ENCODE data around the gene MMS22L.
"Not testable (repeated sequence)": the region's sequence is repeated elsewhere in the genome, so short reads cannot be mapped to it uniquely, and the experiment has no call there.

MMS22L gene

DNA sequence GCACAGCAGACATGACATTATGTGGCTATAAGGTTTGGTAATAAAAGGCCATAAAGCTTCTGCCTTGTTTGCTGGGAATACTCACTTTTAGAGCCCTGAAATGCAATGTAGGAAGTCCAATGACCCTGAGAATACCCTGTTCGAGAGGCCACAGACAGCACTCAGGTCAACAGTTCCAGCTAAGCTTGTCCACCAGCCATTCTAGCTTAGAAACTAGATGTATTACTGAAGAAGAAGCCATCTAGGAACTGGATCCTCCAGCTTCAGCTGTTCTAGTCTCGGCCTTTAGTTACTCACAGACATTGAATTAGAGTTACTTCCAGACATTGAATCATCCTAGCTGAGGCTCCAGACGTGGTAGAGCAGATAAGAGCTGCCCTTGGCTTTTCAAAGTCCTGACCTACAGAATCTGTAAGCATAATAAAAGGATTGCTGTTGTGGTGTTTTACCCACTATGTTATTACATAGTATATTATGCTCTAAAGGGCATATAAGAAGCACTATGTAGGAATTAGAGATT is 84.9 kb downstream of the MMS22L start:
- Histone ChIP-seq H3K36me3 (ENCODE audit: insufficient read depth, low read length) (no peaks in the 10 kb centered on the region; the same call in 1 of the 2 replicates), H3K9ac (ENCODE audit: low read depth, low read length) (no peak overlapping the region), H3K9me3 (ENCODE audit: control insufficient read depth, insufficient read depth, low read length) (no peaks in the 10 kb centered on the region), H3K4me1 (ENCODE audit: insufficient read depth, low read length) (no peaks in the 10 kb centered on the region)

DNA sequence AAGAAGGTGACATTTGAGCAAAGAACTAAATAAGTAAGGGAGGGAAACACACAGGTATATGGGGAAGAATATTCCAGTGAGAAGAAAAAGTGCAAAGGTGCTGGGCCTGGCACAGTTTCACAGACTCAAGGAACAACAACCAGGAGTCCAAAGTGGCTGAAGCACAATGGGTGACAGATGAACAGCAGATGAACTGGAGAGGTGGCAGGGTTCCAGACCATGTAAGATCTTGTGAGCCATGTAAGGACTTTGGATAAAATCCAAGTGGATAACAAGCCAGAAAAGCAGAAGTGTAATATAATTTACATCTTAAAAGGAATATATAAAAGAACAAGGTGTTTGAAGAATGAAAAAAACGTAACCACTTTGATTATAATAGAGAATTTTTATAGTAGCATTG is 87.9 kb downstream of the MMS22L start:
- H3K9me3 ChIP-seq (ENCODE audit: control insufficient read depth, insufficient read depth, low read length): no peaks in the 10 kb centered on the region
- H3K9ac ChIP-seq (ENCODE audit: low read depth, low read length): no peak overlapping the region
- no peaks in the 10 kb centered on the region for H3K4me1 ChIP-seq (ENCODE audit: insufficient read depth, low read length)
- H3K36me3 ChIP-seq (ENCODE audit: insufficient read depth, low read length): no peaks in the 10 kb centered on the region; the same call in 1 of the 2 replicates

- Histone ChIP-seq H3K4me1 (ENCODE audit: insufficient read depth, low read length) (no peaks in the 10 kb centered on the region), H3K9ac (ENCODE audit: low read depth, low read length) (no peak overlapping the region), H3K9me3 (ENCODE audit: control insufficient read depth, insufficient read depth, low read length) (no peaks in the 10 kb centered on the region), H3K36me3 (ENCODE audit: insufficient read depth, low read length) (no peaks in the 10 kb centered on the region)
Measured at GRCh38 chr6:97189767-97190166, 93.2 kb downstream of the MMS22L start.

GRCh38 chr6:97187951-97188350 is 95.1 kb downstream of the MMS22L start:
- H3K9ac ChIP-seq (ENCODE audit: low read depth, low read length): no peak overlapping the region
- H3K4me1 ChIP-seq (ENCODE audit: insufficient read depth, low read length): no peaks in the 10 kb centered on the region
- no peaks in the 10 kb centered on the region for H3K36me3 ChIP-seq (ENCODE audit: insufficient read depth, low read length)
- H3K9me3 ChIP-seq (ENCODE audit: control insufficient read depth, insufficient read depth, low read length): no peaks in the 10 kb centered on the region

GRCh38 chr6:97186416-97186999 is 96.5 kb downstream of the MMS22L start:
- no peaks in the 10 kb centered on the region for H3K9me3 ChIP-seq (ENCODE audit: control insufficient read depth, insufficient read depth, low read length)
- no peak overlapping the region for H3K9ac ChIP-seq (ENCODE audit: low read depth, low read length)
- H3K36me3 ChIP-seq (ENCODE audit: insufficient read depth, low read length): no peaks in the 10 kb centered on the region
- no peaks in the 10 kb centered on the region for H3K4me1 ChIP-seq (ENCODE audit: insufficient read depth, low read length)

DNA sequence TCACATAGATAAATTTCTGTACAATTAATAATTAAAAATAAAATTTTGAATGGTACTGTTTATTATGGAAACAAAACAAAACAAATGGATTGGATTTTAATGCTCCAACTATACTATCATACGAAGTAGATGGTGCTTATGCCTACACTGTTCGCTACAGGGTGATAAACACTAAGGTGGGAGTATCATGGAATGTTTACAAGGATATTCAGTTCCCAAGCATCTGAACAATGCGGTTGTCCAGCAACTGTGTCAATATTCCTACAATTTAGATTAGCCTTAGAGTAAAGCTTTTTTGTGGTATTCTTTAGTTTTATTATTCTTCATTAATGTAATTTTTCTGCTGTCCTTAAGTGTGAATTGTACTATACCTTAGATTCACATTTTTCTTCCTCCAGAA is 105.1 kb downstream of the MMS22L start:
- no peaks in the 10 kb centered on the region for H3K4me1 ChIP-seq (ENCODE audit: insufficient read depth, low read length)
- no peak overlapping the region for H3K9ac ChIP-seq (ENCODE audit: low read depth, low read length)
- H3K9me3 ChIP-seq (ENCODE audit: control insufficient read depth, insufficient read depth, low read length): no peaks in the 10 kb centered on the region
- H3K36me3 ChIP-seq (ENCODE audit: insufficient read depth, low read length): no peaks in the 10 kb centered on the region

- no peak overlapping the region for H3K9ac ChIP-seq (ENCODE audit: low read depth, low read length)
- no peaks in the 10 kb centered on the region for H3K9me3 ChIP-seq (ENCODE audit: control insufficient read depth, insufficient read depth, low read length)
- no peaks in the 10 kb centered on the region for H3K36me3 ChIP-seq (ENCODE audit: insufficient read depth, low read length)
- no peaks in the 10 kb centered on the region for H3K4me1 ChIP-seq (ENCODE audit: insufficient read depth, low read length)
Measured at GRCh38 chr6:97176468-97176867, 106.5 kb downstream of the MMS22L start.

DNA sequence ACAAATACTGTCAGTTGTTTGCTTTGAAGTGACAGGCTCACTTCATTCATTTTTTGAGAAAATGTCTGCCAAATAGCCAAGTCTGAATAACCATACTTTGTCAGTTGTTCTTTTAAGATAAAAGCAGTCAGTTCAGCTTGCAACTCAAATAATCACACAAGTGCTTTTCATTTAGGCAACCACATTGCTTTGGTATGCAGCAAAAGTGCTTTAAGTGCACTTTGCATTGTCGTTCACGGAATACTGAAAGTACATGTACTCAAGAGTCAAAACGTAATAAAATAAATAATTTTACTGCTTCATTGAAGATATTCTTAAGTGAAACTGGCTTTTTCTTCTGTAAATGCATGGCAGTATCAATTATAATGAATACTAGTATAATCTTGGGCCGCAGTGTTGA is 107.2 kb downstream of the MMS22L start:
- H3K4me1 ChIP-seq (ENCODE audit: insufficient read depth, low read length): no peaks in the 10 kb centered on the region
- no peaks in the 10 kb centered on the region for H3K9me3 ChIP-seq (ENCODE audit: control insufficient read depth, insufficient read depth, low read length)
- H3K36me3 ChIP-seq (ENCODE audit: insufficient read depth, low read length): no peaks in the 10 kb centered on the region
- H3K9ac ChIP-seq (ENCODE audit: low read depth, low read length): no peak overlapping the region

GRCh38 chr6:97174471-97174870 is 108.5 kb downstream of the MMS22L start:
- H3K36me3 ChIP-seq (ENCODE audit: insufficient read depth, low read length): no peaks in the 10 kb centered on the region
- no peaks in the 10 kb centered on the region for H3K9me3 ChIP-seq (ENCODE audit: control insufficient read depth, insufficient read depth, low read length)
- no peak overlapping the region for H3K9ac ChIP-seq (ENCODE audit: low read depth, low read length)
- H3K4me1 ChIP-seq (ENCODE audit: insufficient read depth, low read length): no peaks in the 10 kb centered on the region

DNA sequence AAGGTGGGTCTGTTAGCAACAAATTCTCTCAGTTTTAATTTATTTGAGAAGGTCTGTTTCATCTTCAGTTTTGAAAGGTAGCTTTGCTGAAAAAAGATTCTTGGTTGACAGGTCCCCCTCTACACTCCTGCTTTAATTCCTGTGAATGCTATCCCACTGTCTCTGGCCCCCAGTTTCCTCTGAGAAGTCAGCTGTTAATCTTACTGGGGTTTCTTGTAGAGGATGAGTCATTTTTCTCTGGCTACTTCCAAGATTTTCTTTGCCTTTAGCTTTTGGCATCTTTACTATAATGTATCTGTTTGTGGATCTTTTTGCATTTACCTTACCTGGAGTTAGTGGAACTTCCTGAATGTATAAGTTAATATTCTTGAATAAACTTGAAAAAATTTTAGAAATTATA is 122.7 kb downstream of the MMS22L start:
- H3K9ac ChIP-seq (ENCODE audit: low read depth, low read length): no peak overlapping the region
- no peaks in the 10 kb centered on the region for H3K4me1 ChIP-seq (ENCODE audit: insufficient read depth, low read length)
- H3K36me3 ChIP-seq (ENCODE audit: insufficient read depth, low read length): peaks cover 13% of the 10 kb centered on the region
- H3K9me3 ChIP-seq (ENCODE audit: control insufficient read depth, insufficient read depth, low read length): peaks cover 3% of the 10 kb centered on the region

GRCh38 chr6:97155447-97155846 is 127.6 kb downstream of the MMS22L start:
- not testable (repeated sequence) for H3K9ac ChIP-seq (ENCODE audit: low read depth, low read length); H3K4me1 ChIP-seq (ENCODE audit: insufficient read depth, low read length); H3K9me3 ChIP-seq (ENCODE audit: control insufficient read depth, insufficient read depth, low read length); H3K36me3 ChIP-seq (ENCODE audit: insufficient read depth, low read length)

- no peak overlapping the region for H3K9ac ChIP-seq (ENCODE audit: low read depth, low read length)
- no peaks in the 10 kb centered on the region for H3K36me3 ChIP-seq (ENCODE audit: insufficient read depth, low read length)
- H3K9me3 ChIP-seq (ENCODE audit: control insufficient read depth, insufficient read depth, low read length): no peaks in the 10 kb centered on the region
Measured at GRCh38 chr6:97154015-97154414, 129.0 kb downstream of the MMS22L start.

GRCh38 chr6:97151601-97152000 is 131.4 kb downstream of the MMS22L start:
- no peak overlapping the region for H3K9ac ChIP-seq (ENCODE audit: low read depth, low read length)
- no peaks in the 10 kb centered on the region for H3K4me1 ChIP-seq (ENCODE audit: insufficient read depth, low read length)
- H3K9me3 ChIP-seq (ENCODE audit: control insufficient read depth, insufficient read depth, low read length): no peaks in the 10 kb centered on the region
- no peaks in the 10 kb centered on the region for H3K36me3 ChIP-seq (ENCODE audit: insufficient read depth, low read length)

More at GRCh38 chr6:97154015-97154414, 129.0 kb downstream of the MMS22L start:
- no peaks in the 10 kb centered on the region for H3K4me1 ChIP-seq (ENCODE audit: insufficient read depth, low read length)

DNA sequence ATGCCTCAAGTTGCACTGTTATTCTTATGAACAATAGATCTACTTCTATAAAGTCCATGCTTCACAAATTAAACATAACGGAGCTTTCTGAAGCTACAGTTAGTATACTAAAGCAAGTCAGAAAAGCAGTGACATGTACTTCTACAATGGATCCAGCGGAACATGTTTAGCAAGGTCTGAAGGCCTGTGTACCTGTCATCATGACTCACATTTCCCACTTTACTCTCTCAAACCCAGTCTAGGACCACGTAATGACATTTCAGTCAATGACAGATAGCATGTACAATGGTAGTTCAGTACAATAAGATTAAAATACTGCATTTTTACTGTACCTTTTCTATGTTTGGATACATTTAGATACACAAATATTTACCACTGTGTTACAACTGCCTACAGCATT is 132.1 kb downstream of the MMS22L start:
- Histone ChIP-seq H3K9ac (ENCODE audit: low read depth, low read length) (no peak overlapping the region), H3K9me3 (ENCODE audit: control insufficient read depth, insufficient read depth, low read length) (no peaks in the 10 kb centered on the region), H3K36me3 (ENCODE audit: insufficient read depth, low read length) (no peaks in the 10 kb centered on the region), H3K4me1 (ENCODE audit: insufficient read depth, low read length) (no peaks in the 10 kb centered on the region)

GRCh38 chr6:97147421-97147820 is 135.6 kb downstream of the MMS22L start:
- Histone ChIP-seq H3K4me1 (ENCODE audit: insufficient read depth, low read length) (no peaks in the 10 kb centered on the region), H3K36me3 (ENCODE audit: insufficient read depth, low read length) (no peaks in the 10 kb centered on the region; the same call in 1 of the 2 replicates), H3K9ac (ENCODE audit: low read depth, low read length) (no peak overlapping the region), H3K9me3 (ENCODE audit: control insufficient read depth, insufficient read depth, low read length) (no peaks in the 10 kb centered on the region)
